NCI-H2196 (cell line): ENCODE results near the gene RPS3.
A peak's percentile ranks its signal among the peaks of the same experiment; 100 is the strongest.
"Not testable (repeated sequence)": the region's sequence is repeated elsewhere in the genome, so short reads cannot be mapped to it uniquely, and the experiment has no call there.

ENCODE experiments used
- DNase-seq: peaks from one replicate; lab custom pipeline; 2025; ENCODE audit not compliant: unreplicated experiment; lab: John Stamatoyannopoulos, UW

Gene RPS3

GRCh38 chr11:75399344-75400145, at the start of gene RPS3:
TSS of gene RPS3 (plus strand) at chr11:75399518. CDS start at chr11:75399548, 30 bp downstream.
- DNase-seq = peak; percentile 94

- peak; percentile 29 for DNase-seq
Observed at GRCh38 chr11:75349521-75350116, 49.7 kb upstream of the RPS3 start.

DNA sequence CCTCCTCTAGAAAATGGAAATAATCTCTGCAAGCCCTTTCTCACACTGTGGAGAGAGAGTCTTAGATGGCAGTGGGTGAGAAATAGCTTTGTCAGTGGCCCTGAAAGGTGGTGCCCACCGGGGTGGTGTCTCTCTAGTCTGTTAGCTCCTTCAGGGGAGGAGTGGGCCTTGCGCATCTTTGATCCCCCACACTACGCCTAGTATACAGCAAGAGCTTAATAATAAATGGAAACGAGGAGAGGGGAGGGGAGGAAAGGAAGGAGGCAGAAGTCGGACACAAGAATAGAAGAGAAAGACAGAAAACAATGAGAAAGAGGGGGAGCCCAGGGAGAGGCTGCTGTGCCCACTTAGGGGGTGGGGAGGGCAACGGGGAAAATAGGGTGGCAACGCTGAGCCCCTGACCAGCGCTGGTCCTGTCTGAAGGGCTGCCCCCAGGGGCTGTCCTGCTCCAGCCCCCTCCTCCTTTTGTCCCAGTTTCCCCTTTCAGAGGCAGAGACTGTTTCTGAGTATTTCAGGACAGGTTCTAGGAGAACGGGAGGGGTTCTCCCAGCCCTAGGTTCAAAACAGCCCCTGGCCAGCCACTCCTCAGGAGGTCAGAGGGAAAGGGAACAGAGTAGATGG, 49.1 kb upstream of the RPS3 start:
- no peak for DNase-seq

DNA sequence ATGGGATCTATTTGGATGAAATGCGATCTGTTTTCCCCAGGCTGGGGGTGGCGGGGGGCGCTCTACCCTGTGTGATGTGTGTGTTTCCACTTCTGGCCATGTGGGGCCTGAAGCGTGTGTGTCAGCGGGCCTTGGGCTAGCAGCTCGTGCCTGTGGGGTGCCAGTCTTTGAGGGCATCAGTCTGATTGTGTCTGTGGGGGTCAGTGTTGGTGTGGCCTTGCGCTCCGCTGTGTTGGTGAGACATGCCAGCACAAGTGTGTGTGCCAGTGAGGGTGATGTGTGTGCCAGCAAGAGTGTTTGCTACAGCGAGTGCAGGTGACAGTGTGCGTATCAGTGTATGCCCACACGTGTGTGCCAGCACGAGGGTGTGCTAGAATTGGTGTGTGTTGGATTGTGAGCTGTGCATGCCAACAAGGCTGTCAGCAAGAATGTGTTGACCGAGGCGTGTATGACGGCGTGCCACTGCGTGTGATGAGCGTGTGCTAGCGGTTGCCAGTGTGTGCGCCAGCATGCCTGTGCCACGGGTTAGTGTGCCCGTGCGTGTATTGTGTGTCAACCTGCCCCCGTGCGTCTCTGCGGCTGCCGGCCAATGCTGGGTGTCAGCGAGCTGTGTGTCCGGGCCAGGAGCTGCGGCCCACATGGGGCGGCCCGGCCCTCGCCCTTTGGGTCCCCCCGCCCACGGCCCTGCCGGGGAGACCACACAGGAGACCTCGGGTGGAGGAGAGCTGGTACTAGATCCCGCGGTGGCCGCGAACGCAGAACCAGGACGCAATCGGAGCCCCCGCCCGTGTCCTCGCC, 48.4 kb upstream of the RPS3 start:
- no peak for DNase-seq

GRCh38 chr11:75351541-75351790, 47.9 kb upstream of the RPS3 start, which contains the start of gene ARRB1:
TSS of gene ARRB1 (minus strand) at chr11:75351661. CDS start at chr11:75351607, 54 bp downstream.
- peak; percentile 43 for DNase-seq

- peak; percentile 11 for DNase-seq
Observed at GRCh38 chr11:75351791-75352587, 47.3 kb upstream of the RPS3 start.

DNA sequence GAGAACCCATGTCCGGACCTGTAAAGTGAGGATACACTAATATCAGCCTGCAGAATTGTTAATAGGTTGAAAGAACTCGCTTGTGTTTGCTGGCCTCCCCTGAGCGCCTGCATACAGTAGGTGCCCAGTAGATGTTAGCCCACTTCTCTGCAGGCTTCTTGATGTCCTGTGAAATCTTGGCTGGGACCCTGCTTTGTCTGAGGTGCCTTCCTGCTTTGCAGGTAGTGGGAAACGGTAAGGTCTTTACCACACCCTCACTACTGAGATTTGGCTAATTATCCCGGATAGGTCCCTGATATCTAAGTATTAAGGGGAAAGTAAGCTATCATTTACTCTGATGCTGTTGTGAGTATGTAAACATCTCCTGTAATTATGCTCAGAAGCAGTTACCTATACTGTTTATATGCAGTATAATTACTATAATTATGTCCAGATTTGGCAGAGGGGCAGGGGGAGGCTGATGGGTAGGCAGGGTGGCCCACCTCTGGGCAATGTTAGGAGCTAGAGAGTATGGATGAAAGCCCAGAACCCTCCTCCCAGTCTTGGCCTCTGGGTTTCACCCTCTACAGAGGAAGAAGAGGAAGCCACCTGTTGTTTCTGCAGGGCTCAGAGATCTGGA, 46.6 kb upstream of the RPS3 start:
- DNase-seq = no peak

DNA sequence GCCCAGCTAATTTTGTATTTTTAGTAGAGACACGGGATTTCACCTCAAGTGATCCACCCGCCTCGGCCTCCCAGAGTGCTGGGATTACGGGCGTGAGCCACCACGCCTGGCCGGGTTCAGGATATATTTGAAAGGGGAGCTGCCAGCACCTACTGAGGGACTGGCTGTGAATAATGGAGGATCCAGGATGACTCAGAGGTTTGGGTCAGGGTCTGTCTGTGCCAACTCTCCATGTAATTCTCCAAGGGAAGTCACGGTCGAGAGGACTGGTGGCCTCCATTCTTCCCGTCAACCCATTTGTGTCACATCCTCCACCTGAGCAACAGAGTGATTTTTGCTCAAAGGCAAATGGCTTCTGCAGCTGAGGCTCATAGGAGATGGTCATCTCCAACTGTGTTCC, 44.3 kb upstream of the RPS3 start:
- DNase-seq = no peak

DNA sequence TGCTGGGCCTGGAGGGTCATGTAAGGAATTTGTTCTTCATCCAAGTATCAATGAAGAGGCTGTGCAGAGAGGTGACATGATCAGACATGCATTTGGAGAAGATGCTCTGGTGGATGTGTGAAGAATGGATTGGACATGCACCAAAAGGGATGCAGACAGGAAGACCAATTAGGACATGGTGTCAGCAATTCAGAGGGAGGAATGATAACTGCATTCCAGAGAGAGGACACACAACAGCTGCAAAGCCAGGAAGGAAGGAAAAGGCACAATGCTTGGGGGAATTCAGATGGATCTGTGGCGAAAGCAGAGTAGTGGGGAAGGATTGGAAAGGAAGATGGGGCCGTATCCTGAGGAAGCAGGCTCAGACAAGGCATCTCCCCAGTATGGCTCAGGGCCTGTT, 42.7 kb upstream of the RPS3 start:
- DNase-seq = no peak

DNA sequence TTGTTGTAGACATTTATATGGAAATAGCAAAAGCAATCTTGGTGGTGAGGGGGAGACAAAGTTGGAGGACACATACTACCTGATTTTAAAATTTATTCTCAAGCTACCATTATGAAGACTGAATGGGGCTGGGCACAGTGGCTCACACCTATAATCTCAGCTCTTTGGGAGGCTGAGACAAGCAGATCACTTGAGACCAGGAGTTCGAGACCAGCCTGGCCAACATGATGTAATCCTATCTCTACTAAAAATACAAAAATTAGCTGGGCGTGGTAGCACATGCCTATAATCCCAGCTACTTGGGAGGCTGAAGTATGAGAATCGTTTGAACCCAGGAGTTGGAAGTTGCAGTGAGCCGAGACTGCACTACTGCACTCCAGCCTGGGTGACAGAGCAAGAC, 37.0 kb upstream of the RPS3 start:
- not testable (repeated sequence) for DNase-seq

- no peak for DNase-seq
Observed at GRCh38 chr11:75365711-75366181, 33.6 kb upstream of the RPS3 start.

- DNase-seq = not testable (repeated sequence)
Observed at GRCh38 chr11:75366826-75367225, 32.5 kb upstream of the RPS3 start.

GRCh38 chr11:75369560-75370255, 29.6 kb upstream of the RPS3 start:
- DNase-seq = no peak

DNA sequence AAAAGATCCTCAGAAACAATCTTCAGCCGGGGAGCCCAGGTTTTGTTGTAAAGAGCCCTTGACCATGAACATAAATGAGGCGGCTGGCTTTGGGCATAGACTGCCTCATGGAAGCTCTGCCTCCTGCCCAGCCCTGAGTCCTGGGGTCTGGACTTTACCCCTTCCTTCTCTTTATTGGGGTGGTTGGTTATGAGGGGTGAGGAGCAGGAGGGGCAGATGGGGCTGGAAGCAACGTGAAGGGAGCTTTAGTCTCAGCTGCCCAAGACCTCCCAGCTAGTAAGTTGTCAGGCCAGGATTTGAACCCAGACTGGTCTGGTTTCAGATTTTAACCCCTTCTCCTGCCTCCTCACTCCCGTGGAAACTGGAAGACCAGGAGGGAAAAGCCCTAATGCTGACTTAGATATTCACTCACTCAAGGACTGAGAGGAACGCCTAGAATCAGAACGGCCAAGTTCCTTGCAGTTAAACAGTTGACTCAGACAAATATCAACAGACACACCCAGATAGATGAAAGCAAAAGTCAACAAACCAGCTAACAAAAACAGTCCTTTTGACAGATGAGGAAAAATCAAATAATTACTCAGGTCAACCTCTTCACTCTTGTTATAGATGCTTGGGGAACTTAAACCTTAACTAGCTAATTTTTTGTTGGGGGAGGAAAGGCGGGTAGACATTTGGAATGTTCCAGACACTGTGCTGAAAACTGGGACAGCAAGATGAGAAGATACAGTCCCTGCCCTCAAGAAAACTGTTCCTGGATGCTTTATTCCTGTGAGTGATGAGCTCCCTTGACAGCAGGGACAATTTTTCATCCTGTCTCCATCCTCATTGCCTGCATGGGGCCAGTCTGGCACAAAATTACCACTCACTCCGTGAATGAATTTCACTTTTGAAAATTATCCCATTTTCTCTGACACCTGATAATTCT, 27.1 kb upstream of the RPS3 start:
- peak; percentile 32 for DNase-seq

DNA sequence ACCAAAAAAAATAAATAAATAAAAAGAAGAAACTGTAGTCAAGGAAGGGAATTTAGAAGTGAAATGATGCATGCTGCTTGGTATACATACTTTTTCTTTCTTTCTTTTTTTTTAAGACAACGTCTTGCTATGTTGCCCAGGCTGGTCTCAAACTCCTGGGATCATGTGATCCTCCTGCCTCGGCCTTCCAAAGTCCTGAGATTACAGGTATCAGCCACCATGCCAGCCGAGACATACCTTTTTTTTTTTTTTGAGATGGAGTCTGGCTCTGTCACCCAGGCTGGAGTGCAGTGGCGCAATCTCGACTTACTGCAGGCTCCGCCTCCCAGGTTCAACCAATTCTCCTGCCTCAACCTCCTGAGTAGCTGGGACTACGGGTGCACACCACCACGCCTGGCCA, 26.1 kb upstream of the RPS3 start:
- no peak for DNase-seq

DNA sequence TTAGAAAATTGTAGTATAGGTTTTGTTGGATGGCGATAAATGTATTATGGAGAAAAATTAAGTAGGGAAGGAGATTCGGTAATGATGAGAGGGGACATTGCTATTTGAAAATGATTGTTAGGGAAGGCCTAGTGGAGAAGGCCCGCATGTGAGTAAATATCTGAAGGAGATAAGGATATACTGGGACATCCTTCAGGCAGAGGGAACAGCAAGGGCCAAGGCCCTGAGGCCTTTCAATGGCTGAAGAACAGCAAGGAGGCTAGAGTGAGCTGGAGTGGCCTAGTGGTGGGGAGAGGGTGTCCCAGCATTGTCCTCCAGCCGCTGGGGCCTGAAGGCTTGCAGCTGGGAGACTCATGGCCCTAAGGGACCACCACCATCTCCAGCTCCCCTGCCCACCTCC, 24.7 kb upstream of the RPS3 start:
- DNase-seq = no peak

DNA sequence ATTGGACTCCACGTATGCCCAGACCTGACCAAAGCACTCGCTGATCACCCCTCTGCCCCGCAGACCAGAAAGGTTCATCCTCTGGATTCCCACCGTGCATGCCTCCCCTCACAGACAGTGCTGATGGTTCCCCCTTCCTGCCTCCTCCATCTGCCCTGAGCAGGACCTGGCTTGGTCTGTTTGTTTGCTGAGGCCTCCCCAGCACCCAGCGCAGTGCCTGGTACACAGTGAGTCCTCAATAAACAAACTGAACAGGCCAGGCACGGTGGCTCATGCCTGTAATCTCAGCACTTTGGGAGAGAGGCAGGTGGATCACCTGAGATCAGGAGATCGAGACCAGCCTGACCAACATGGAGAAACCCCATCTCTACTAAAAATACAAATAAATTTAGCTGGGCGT, 23.7 kb upstream of the RPS3 start:
- DNase-seq = no peak

GRCh38 chr11:75376175-75376574, 23.1 kb upstream of the RPS3 start:
- DNase-seq = no peak

- DNase-seq = not testable (repeated sequence)
Observed at GRCh38 chr11:75378776-75379175, 20.5 kb upstream of the RPS3 start.
